CD4-positive, alpha-beta T cell treated with Interleukin-15 for 4 hours (primary cell): Measurements from ENCODE around the gene ATMIN.

Experiments used
- DNase-seq: peaks from one replicate; pipeline ENCODE4 v3.0.0-alpha.2; 2020; ENCODE audit warnings: low spot score

The ATMIN gene

GRCh38 chr16:81035398-81035974 is at the start of gene ATMIN:
TSS of gene ATMIN (plus strand) at chr16:81035842. CDS start at chr16:81035871, 29 bp downstream.
- DNase-seq, result peak; percentile 90

GRCh38 chr16:80986557-80986956 is 49.1 kb upstream of the ATMIN start:
- DNase-seq, result no peak

GRCh38 chr16:80988756-80989155 is 46.9 kb upstream of the ATMIN start:
- no peak for DNase-seq

GRCh38 chr16:80989801-80990200 is 45.8 kb upstream of the ATMIN start:
- DNase-seq, result no peak

GRCh38 chr16:80990577-80990976 is 45.1 kb upstream of the ATMIN start:
- no peak for DNase-seq

- no peak for DNase-seq
These were observed 44.7 kb upstream of the ATMIN start for GRCh38 chr16:80990978-80991377.

GRCh38 chr16:80991792-80992430 is 43.7 kb upstream of the ATMIN start:
- DNase-seq, result no peak

GRCh38 chr16:80992676-80993293 is 42.9 kb upstream of the ATMIN start:
- no peak for DNase-seq

- DNase-seq, result no peak
These were observed 42.3 kb upstream of the ATMIN start for GRCh38 chr16:80993307-80993706.

- no peak for DNase-seq
These were observed 41.8 kb upstream of the ATMIN start for GRCh38 chr16:80993834-80994233.

GRCh38 chr16:80994451-80994850 is 41.2 kb upstream of the ATMIN start:
- DNase-seq, result no peak

GRCh38 chr16:80996688-80997138 is 38.9 kb upstream of the ATMIN start:
- no peak for DNase-seq

GRCh38 chr16:80997139-80997798 is 38.4 kb upstream of the ATMIN start:
- no peak for DNase-seq

GRCh38 chr16:80997964-80998620 is 37.5 kb upstream of the ATMIN start:
- DNase-seq, result no peak

- DNase-seq, result no peak
These were observed 34.8 kb upstream of the ATMIN start for GRCh38 chr16:81000873-81001272.

GRCh38 chr16:81001330-81001729 is 34.3 kb upstream of the ATMIN start:
- no peak for DNase-seq

GRCh38 chr16:81003064-81003463 is 32.6 kb upstream of the ATMIN start:
- no peak for DNase-seq

- DNase-seq, result no peak
These were observed 31.8 kb upstream of the ATMIN start for GRCh38 chr16:81003610-81004460.

- DNase-seq, result peak; percentile 76
These were observed 30.8 kb upstream of the ATMIN start for GRCh38 chr16:81004646-81005353.

- DNase-seq, result no peak
These were observed 30.0 kb upstream of the ATMIN start for GRCh38 chr16:81005610-81006161.
